ENCODE measurements around the gene HUS1B.

HUS1B gene

GRCh38 chr6:621931-622330 lies 35.0 kb downstream of the HUS1B start:
- no peak for DNase-seq (ENCODE audit: low spot score)

- no peak for DNase-seq (ENCODE audit: low spot score)
These were observed 36.0 kb downstream of the HUS1B start for GRCh38 chr6:620950-621349.

- no peak for DNase-seq (ENCODE audit: low spot score)
These were observed 36.7 kb downstream of the HUS1B start for GRCh38 chr6:620166-620565.

DNA sequence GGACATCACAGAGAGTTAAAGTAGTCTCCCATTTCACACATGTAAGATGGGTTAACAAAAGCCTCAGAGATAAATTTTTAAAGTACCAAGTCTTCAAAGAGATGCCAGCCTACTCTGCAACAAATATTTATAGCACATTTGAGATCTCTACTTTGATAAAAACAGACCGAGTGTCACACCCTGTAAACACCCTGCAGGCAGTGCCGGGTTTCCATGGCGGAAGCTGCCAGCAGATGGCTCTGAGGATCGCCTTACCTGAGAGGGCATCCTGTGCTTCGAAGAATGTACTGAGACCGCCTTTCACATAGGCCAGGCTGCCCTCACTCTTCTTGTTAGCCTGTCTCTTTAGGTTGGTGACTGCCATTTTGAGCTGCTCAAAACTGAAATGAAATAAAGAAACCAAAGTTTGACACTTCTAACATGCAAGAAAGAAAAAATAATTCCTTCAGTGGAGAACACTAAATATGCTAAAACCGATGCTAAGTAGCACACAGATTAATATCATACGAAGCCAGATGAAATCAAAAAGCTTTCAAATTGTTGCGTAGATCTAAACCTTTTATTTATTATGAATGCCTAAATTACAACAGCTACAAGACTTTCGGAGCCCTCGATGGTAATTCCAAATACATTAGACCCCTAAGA lies 39.3 kb downstream of the HUS1B start:
- DNase-seq (ENCODE audit: low spot score), result no peak

- no peak for DNase-seq (ENCODE audit: low spot score)
These were observed 42.9 kb downstream of the HUS1B start for GRCh38 chr6:613981-614380.

GRCh38 chr6:611928-612327 lies 45.0 kb downstream of the HUS1B start:
- DNase-seq (ENCODE audit: low spot score), result no peak

DNA sequence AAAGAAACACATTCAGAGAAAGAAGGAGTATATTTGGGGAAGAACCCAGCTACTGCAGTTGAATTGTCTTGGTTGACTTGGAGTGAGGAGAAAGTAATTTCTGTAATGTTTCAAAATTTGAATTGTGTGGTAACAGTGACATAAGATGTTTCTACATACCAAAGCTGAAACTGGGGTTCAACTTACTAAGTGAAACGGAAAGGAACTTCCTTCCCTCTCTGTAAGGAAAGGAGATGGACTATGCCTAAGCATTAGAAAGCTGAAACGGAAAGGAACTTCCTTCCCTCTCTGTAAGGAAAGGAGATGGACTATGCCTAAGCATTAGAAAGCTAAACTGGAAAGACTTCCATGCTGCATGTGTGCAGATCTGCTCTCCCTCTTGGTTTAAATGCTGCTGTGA lies 46.0 kb downstream of the HUS1B start:
- no peak for DNase-seq (ENCODE audit: low spot score)

- DNase-seq (ENCODE audit: low spot score), result no peak
These were observed 47.0 kb downstream of the HUS1B start for GRCh38 chr6:609905-610304.

GRCh38 chr6:606829-607379 lies 50.0 kb downstream of the HUS1B start:
- DNase-seq (ENCODE audit: low spot score), result no peak

Measured in GM03348 (cell line).